A549 (cell line): ENCODE data around the gene INSYN2B. TPM values are rescaled to one million over a fixed set of nuclear protein-coding genes. Genes with fewer than 3 reads are reported as not detected.

ENCODE experiments used
- ATAC-seq, 2 experiments: fragments of 200-7000 bp in 1 of 2; fragments of >200 bp in 1 of 2; cut with Nextera tagmentation in 1 of 2; cut with Tn5 transposase in 1 of 2; 3 replicates each; pipeline versions ENCODE4 v1.8.0 to v1.9.1; 2018 to 2020; ENCODE audit warnings: mild to moderate bottlenecking in 1 of 2, moderate library complexity in 1 of 2
- CTCF ChIA-PET: fragments of 300-600 bp; sonication (Branson Sonifier 250); formaldehyde crosslinking; extraction: SDS; loops from one replicate; lab custom pipeline; 2021; ENCODE audit warnings: antibody characterized with exemption, inconsistent platforms; lab: Yijun Ruan, JAX
- POLR2A ChIA-PET: fragments of 350-600 bp; formaldehyde crosslinking; extraction: SDS; loops from one replicate; lab custom pipeline; 2021; ENCODE audit warnings: antibody characterized with exemption, inconsistent platforms; lab: Yijun Ruan, JAX
- DNase-seq, 2 experiments: peaks; one replicate each; pipeline versions ENCODE4 v3.0.0 to v3.0.0-alpha.2; 2011 to 2016; ENCODE audit warnings: low read depth in 1 of 2, low spot score in 1 of 2
- FAIRE-seq: peaks from 2 replicates; lab custom pipeline; 2011; peaks lifted over from hg19 to GRCh38; lab: Jason Lieb, UNC
- H3K27ac ChIP-seq, 2 experiments: fragments of >200 bp; sonication (Bioruptor Twin); formaldehyde crosslinking; 3 replicates each; pipeline ENCODE4 v1.5.1; 2016 to 2017
- H3K4me1 ChIP-seq: fragments of >200 bp; sonication (Bioruptor Twin); formaldehyde crosslinking; 3 replicates; pipeline ENCODE4 v1.6.1; 2016
- H3K4me2 ChIP-seq: fragments of >200 bp; sonication (Bioruptor Twin); formaldehyde crosslinking; 3 replicates; pipeline ENCODE4 v1.6.1; 2016
- H3K4me3 ChIP-seq: fragments of >200 bp; sonication (Bioruptor Twin); formaldehyde crosslinking; 3 replicates; pipeline ENCODE4 v1.5.1; 2016
- H3K9me3 ChIP-seq: fragments of >200 bp; sonication (Bioruptor Twin); formaldehyde crosslinking; 3 replicates; pipeline ENCODE4 v1.6.1; 2016
- ESRRA ChIP-seq: fragments of 150-350 bp; IDR thresholded peaks from 2 replicates; pipeline ENCODE4 v1.6.1; 2014; ENCODE audit warnings: mild to moderate bottlenecking, low read length, borderline replicate concordance
- HEYL ChIP-seq: fragments of 250-450 bp; sonication (Bioruptor Pico); IDR thresholded peaks from 2 replicates; pipeline ENCODE4 v1.8.0; 2021; ENCODE audit warnings: mild to moderate bottlenecking, moderate library complexity
- HOXA7 ChIP-seq: fragments of 250-450 bp; sonication (Bioruptor Pico); IDR thresholded peaks from 2 replicates; pipeline ENCODE4 v1.5.0; 2020; ENCODE audit warnings: mild to moderate bottlenecking, moderate library complexity
- JUNB ChIP-seq: fragments of >200 bp; sonication (Bioruptor Twin); formaldehyde crosslinking; IDR thresholded peaks from 2 replicates; pipeline ENCODE4 v1.6.1; 2016
- KDM1A ChIP-seq: fragments of 200-600 bp; sonication (generic); IDR thresholded peaks from 2 replicates; pipeline ENCODE4 v1.6.1; 2016; ENCODE audit warnings: low read depth, mild to moderate bottlenecking
- MYC ChIP-seq: IDR thresholded peaks from 2 replicates; pipeline ENCODE4 v1.6.1; 2012; ENCODE audit warnings: mild to moderate bottlenecking, inconsistent platforms, low read length, improper control_type of control experiment, borderline replicate concordance
- NFE2L2 ChIP-seq: fragments of 150-350 bp; conservative IDR thresholded peaks from 2 replicates; pipeline ENCODE4 v1.6.1; 2014; ENCODE audit warnings: low read length
- POLR2A ChIP-seq: IDR thresholded peaks from 2 replicates; pipeline ENCODE4 v1.6.1; 2012; ENCODE audit warnings: mild to moderate bottlenecking, low read length
- RAD21 ChIP-seq, 2 experiments: fragments of >200 bp in 1 of 2; sonication (Bioruptor Twin) in 1 of 2; formaldehyde crosslinking in 1 of 2; IDR thresholded peaks in 1 of 2; conservative IDR thresholded peaks in 1 of 2; 2 replicates in 1 of 2; 3 replicates in 1 of 2; pipeline ENCODE4 v1.6.1; 2012 to 2018; ENCODE audit warnings: inconsistent platforms in 1 of 2
- RARB ChIP-seq: fragments of 250-450 bp; sonication (Bioruptor Pico); IDR thresholded peaks from 2 replicates; pipeline ENCODE4 v1.8.0; 2021; ENCODE audit warnings: mild to moderate bottlenecking, moderate library complexity
- RCOR1 ChIP-seq: fragments of 150-350 bp; IDR thresholded peaks from 2 replicates; pipeline ENCODE4 v1.6.1; 2014; ENCODE audit warnings: antibody characterized with exemption, low read length, low read depth
- ZSCAN20 ChIP-seq: fragments of 250-450 bp; sonication (Bioruptor Pico); IDR thresholded peaks from 2 replicates; pipeline ENCODE4 v1.8.0; 2022; ENCODE audit warnings: mild to moderate bottlenecking, moderate library complexity
- WGBS: methylation state at CpG from one replicate; pipeline ENCODE4 v1.1.6; 2017; ENCODE audit errors: missing lambda C conversion rate; 5-methylcytosine and 5-hydroxymethylcytosine counted together
- polyA plus RNA-seq, 4 experiments: library from polyadenylated mRNA; depleted of rRNA in 3 of 4; stranded (reverse); fragments of >200 nt; fragmentation: RNase III in 1 of 4; extraction: RNeasy Plus Mini Kit Qiagen cat#74134 plus additional on column Dnase treatment in 1 of 4; gene quantifications; 2 replicates in 3 of 4; 3 replicates in 1 of 4; pipeline ENCODE4 v1.2.3, GENCODE V29; 2011 to 2017
- TF ChIP-seq, protein P1 (sequence below): fragments of >200 bp; sonication (Bioruptor Twin); formaldehyde crosslinking; IDR thresholded peaks from 2 replicates; pipeline ENCODE4 v1.6.1; 2016
- TF ChIP-seq, protein P2 (sequence below): fragments of >200 bp; sonication (Bioruptor Twin); formaldehyde crosslinking; IDR thresholded peaks from 3 replicates; pipeline ENCODE4 v1.5.1; 2016
- TF ChIP-seq, protein P3 (sequence below): fragments of 250-450 bp; sonication (Bioruptor Pico); IDR thresholded peaks from 2 replicates; pipeline ENCODE4 v1.5.0; 2020; ENCODE audit warnings: low read depth, mild to moderate bottlenecking, moderate library complexity
- TF ChIP-seq, protein P4 (sequence below): fragments of 250-450 bp; sonication (Bioruptor Pico); IDR thresholded peaks from 2 replicates; pipeline ENCODE4 v1.5.0; 2021; ENCODE audit warnings: mild to moderate bottlenecking, moderate library complexity, borderline replicate concordance
- TF ChIP-seq, protein P5 (sequence below): fragments of 200-600 bp; sonication (generic); IDR thresholded peaks from 2 replicates; pipeline ENCODE4 v1.6.1; 2016; ENCODE audit warnings: antibody characterized with exemption, mild to moderate bottlenecking, moderate library complexity

INSYN2B gene
- polyA plus RNA-seq, 2 of the 4 experiments (the other 2 are of a cell fraction), result 0.26 to 0.46 TPM

DNA sequence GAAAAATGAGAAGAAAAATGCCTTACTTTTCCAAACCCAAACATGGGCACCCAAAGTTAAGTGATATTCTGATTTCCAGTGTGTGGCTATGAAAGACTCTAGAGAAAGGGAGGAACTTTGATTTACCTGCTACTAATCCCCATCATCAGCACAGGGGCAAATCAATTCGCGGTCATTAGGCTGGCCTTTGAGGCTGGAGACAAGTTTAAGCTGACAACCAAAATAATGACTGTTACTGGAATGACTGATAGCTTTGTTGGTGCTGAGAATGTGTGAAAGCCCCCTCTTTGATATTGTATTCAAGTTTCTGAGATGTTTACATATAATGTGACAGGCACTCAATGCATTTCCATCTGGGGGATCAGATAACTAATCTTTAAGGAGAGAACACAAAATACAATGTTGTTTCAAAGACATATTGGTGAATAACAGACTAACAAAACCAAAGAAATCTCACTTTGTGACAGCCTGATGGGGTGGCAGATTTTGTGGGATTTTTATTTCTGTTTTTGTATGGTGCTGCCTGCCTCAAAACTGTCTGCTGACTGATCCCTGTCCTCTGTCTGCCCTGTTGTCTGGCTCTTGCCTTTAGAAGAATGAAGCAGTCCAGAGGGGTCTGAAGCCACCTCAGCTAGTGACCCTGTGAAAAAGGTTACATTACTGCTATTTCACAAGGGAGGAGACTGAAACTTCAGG lies 12.6 kb upstream of the INSYN2B start (continued):
- TF ChIP-seq ZSCAN20 (CRISPR knock-in tag), result no peak
- TF ChIP-seq, all 56 proteins: peak for 0

DNA sequence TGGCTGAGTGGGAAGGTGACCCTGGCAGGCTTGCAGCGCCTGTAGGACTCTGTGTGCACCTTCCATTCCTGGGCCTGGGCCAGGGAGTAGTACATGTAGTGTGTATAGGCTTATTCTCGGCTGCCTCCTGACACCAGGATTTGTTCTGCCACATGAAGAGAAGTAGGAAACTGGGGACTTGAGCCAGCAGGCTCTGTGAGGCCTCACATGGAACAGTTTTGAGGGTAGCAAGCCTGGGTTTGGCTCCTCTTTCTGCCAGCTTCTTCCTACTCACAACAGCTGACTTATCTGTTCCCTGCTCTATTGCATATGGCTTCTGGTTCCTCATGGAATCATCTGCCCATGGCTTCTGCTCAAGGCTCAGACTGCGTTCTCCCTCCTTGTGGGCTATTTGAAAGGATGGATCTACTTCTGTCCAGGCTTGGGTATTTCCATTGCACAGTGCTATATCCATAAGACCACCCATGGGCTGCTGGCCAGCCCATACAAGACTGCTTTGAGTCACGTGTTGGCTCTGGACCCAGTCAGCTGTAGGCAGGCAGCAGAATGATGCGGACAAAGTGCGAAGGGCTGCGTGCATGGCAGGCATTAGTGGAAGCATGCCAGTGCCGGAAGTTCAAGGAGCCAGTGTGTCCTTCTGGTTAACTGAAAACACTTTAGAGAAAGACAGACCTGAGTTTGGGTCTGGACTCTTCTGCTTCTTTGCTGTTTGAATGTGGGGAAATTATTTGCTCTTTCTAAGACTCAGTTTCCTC lies 11.0 kb upstream of the INSYN2B start:
- CTCF ChIA-PET, result interaction anchor here (1.5 to 7.3 kb wide), 2 partner anchors 11 to 290 kb away, joined by 4 to 47 read pairs; partner anchors contain the start of gene INSYN2B
- H3K4me2 ChIP-seq, result no peak overlapping the region
- 93% methylated on average over 8 of the region's 8 CpGs for WGBS
- H3K4me3 ChIP-seq, result no peak overlapping the region
- TF ChIP-seq RCOR1, result no peak
- no peak for TF ChIP-seq RARB (CRISPR knock-in tag)
- no peak for TF ChIP-seq ESRRA
- TF ChIP-seq RAD21 (conservative IDR thresholded peaks at IDR 0.05 in 1 of 2, IDR thresholded peaks at IDR 0.05 in 1 of 2), result no peak
- TF ChIP-seq HOXA7 (CRISPR knock-in tag), result no peak
- TF ChIP-seq MYC, result no peak
- TF ChIP-seq, protein P1, sequence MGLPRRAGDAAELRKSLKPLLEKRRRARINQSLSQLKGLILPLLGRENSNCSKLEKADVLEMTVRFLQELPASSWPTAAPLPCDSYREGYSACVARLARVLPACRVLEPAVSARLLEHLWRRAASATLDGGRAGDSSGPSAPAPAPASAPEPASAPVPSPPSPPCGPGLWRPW, result no peak
- TF ChIP-seq, protein P2, sequence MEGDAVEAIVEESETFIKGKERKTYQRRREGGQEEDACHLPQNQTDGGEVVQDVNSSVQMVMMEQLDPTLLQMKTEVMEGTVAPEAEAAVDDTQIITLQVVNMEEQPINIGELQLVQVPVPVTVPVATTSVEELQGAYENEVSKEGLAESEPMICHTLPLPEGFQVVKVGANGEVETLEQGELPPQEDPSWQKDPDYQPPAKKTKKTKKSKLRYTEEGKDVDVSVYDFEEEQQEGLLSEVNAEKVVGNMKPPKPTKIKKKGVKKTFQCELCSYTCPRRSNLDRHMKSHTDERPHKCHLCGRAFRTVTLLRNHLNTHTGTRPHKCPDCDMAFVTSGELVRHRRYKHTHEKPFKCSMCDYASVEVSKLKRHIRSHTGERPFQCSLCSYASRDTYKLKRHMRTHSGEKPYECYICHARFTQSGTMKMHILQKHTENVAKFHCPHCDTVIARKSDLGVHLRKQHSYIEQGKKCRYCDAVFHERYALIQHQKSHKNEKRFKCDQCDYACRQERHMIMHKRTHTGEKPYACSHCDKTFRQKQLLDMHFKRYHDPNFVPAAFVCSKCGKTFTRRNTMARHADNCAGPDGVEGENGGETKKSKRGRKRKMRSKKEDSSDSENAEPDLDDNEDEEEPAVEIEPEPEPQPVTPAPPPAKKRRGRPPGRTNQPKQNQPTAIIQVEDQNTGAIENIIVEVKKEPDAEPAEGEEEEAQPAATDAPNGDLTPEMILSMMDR, result no peak
- no peak for TF ChIP-seq NFE2L2
- TF ChIP-seq, protein P3, sequence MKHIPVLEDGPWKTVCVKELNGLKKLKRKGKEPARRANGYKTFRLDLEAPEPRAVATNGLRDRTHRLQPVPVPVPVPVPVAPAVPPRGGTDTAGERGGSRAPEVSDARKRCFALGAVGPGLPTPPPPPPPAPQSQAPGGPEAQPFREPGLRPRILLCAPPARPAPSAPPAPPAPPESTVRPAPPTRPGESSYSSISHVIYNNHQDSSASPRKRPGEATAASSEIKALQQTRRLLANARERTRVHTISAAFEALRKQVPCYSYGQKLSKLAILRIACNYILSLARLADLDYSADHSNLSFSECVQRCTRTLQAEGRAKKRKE (CRISPR knock-in tag), result no peak
- TF ChIP-seq KDM1A, result no peak
- TF ChIP-seq HEYL (CRISPR knock-in tag), result no peak
- TF ChIP-seq JUNB, result no peak
- TF ChIP-seq, protein P4, sequence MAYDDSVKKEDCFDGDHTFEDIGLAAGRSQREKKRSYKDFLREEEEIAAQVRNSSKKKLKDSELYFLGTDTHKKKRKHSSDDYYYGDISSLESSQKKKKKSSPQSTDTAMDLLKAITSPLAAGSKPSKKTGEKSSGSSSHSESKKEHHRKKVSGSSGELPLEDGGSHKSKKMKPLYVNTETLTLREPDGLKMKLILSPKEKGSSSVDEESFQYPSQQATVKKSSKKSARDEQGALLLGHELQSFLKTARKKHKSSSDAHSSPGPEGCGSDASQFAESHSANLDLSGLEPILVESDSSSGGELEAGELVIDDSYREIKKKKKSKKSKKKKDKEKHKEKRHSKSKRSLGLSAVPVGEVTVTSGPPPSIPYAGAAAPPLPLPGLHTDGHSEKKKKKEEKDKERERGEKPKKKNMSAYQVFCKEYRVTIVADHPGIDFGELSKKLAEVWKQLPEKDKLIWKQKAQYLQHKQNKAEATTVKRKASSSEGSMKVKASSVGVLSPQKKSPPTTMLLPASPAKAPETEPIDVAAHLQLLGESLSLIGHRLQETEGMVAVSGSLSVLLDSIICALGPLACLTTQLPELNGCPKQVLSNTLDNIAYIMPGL (CRISPR knock-in tag), result no peak
- TF ChIP-seq, protein P5, sequence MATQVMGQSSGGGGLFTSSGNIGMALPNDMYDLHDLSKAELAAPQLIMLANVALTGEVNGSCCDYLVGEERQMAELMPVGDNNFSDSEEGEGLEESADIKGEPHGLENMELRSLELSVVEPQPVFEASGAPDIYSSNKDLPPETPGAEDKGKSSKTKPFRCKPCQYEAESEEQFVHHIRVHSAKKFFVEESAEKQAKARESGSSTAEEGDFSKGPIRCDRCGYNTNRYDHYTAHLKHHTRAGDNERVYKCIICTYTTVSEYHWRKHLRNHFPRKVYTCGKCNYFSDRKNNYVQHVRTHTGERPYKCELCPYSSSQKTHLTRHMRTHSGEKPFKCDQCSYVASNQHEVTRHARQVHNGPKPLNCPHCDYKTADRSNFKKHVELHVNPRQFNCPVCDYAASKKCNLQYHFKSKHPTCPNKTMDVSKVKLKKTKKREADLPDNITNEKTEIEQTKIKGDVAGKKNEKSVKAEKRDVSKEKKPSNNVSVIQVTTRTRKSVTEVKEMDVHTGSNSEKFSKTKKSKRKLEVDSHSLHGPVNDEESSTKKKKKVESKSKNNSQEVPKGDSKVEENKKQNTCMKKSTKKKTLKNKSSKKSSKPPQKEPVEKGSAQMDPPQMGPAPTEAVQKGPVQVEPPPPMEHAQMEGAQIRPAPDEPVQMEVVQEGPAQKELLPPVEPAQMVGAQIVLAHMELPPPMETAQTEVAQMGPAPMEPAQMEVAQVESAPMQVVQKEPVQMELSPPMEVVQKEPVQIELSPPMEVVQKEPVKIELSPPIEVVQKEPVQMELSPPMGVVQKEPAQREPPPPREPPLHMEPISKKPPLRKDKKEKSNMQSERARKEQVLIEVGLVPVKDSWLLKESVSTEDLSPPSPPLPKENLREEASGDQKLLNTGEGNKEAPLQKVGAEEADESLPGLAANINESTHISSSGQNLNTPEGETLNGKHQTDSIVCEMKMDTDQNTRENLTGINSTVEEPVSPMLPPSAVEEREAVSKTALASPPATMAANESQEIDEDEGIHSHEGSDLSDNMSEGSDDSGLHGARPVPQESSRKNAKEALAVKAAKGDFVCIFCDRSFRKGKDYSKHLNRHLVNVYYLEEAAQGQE, result no peak
- TF ChIP-seq POLR2A, result no peak
- no peak for TF ChIP-seq ZSCAN20 (CRISPR knock-in tag)
- TF ChIP-seq, all 56 proteins: peak for 0
- POLR2A ChIA-PET, result no interaction called here
- ATAC-seq, result no peak
- Histone ChIP-seq H3K27ac (no peak overlapping the region), H3K4me1 (peaks cover 16% of the 10 kb centered on the region), H3K9me3 (no peaks in the 10 kb centered on the region)
- no peak for FAIRE-seq
- no peak for DNase-seq
